Dermis microvascular lymphatic vessel endothelial cell (primary cell): ENCODE results near the gene C5orf24. TPM values are rescaled to one million over a fixed set of nuclear protein-coding genes. Genes with fewer than 3 reads are reported as not detected.
"Not testable (repeated sequence)": the region's sequence is repeated elsewhere in the genome, so short reads cannot be mapped to it uniquely, and the experiment has no call there.

Experiments used
- DNase-seq, 2 donors: peaks; one replicate each; pipeline versions ENCODE4 v3.0.0 to v3.0.0-alpha.2; 2010; ENCODE audit warnings: low read depth in 2 of 2
- total RNA-seq: library from RNA; depleted of rRNA; stranded (reverse); fragments of >200 nt; gene quantifications from 2 replicates; pipeline ENCODE4 v1.2.1, GENCODE V29; 2014

C5orf24 gene
- total RNA-seq, 1 donor from 2014 or later: 36.8 TPM

DNA sequence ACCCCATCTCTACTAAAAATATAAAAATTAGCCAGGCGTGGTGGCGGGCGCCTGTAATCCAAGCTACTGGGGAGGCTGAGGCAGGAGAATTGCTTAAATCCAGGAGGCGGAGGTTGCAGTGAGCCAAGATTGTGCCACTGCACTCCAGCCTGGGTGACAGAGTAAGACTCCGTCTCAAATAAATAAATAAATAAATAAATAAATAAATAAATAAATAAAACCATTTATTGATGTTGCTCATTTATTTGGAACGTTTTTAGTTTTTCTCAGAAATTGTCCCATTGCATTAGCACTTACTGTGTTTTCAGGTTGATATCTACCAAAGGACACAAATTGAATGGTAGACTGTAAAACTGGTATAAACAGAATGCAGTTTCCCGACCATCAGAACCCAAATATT lies 10.7 kb downstream of the C5orf24 start:
- not testable (repeated sequence) for DNase-seq

DNA sequence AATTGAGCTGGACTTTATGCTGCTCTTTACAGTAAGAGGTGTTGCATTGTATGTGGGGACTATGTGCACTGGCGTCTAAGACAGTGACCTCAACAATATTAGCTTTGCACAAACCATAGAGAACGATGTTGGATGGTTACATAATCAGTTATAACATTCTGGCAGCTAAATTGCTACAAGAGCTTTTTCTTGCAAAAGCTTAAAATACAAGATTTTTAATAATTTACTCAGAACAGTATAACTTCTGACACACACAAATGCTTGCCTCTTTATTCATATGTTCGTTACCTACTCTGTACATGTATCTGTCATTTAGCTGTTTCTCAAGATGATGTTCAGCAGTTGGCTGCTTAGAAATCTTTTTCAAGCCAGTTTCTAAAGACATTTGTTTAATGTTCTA lies 11.6 kb downstream of the C5orf24 start:
- DNase-seq: no peak

DNA sequence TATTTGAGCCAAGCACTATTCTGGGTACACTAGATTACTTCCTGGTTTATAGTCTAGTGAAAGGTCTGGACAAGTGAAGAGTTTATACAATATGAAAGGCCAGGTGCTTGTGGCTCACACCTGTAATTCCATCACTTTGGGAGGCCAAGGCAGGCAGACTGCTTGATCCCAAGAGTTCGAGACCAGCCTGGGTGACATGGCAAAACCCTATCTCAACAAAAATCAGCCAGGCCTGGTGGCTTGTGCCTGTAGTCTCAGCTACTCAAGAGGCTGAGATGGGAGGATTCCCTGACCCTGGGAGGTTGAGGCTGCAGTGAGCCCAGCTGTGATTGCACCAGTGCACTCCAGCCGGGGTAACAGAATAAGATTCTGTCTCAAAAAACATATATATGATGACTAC lies 18.9 kb downstream of the C5orf24 start:
- DNase-seq: no peak

DNA sequence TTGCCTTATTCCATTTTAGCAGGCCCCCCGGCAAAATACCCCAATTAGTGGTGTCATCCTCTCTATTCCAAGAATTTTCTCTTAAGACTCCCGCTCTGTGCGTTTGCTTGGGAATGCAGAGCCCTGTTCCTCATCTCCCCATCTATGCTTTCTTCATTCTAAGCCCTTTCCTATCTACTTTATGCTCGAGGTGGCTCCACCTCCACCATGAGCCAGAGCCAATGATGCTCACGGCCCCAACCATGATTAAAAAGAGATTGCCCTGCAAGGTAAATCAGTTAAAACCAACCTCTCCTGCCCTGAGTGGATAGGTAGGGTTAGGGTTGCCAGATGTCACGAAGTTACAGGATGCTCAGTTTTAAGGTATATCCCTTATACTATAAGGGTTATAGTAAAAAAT lies 27.7 kb downstream of the C5orf24 start:
- DNase-seq: no peak

DNA sequence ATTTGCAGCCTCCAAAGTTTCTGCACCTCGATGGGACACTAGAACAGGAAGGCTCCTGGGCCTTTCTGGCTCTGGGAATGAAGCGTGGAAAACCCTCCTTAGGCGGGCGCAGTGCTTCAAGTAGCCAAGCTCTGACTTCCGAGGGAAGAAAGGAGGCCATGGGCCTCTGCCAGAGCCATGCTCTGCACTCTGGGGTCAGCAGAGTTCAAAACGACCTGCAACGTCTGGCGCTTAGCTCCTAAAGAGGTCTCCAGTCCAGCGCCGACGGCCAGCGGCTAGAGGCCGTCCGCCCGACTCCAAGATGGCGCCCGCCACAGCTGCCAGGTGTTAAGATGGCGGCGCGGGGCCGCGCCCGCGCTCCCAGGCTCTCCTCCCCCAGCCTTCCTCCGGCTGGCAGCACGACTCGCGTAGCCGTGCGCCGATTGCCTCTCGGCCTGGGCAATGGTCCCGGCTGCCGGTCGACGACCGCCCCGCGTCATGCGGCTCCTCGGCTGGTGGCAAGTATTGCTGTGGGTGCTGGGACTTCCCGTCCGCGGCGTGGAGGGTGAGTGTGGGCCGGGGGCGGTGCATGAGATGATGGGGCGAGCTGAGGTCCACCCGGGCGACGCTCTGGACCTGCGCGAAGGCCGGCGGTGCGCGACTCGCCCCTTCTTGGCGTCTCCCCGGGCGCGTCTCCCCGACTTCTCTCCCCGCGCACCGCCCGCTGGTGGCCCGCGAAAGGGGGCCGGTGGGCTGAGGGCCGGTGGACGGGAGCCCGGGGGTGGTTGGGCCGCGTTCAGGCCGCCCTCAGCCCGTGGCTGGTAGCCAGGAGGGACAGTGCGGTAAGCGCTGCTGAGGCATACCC lies 28.4 kb downstream of the C5orf24 start, which contains the start of gene TXNDC15:
TXNDC15 (plus strand) TSS at position 385 of the 844 bp plus-strand sequence; CDS start at position 442, 57 bp downstream.
- DNase-seq: peak; percentile 70 to 89

DNA sequence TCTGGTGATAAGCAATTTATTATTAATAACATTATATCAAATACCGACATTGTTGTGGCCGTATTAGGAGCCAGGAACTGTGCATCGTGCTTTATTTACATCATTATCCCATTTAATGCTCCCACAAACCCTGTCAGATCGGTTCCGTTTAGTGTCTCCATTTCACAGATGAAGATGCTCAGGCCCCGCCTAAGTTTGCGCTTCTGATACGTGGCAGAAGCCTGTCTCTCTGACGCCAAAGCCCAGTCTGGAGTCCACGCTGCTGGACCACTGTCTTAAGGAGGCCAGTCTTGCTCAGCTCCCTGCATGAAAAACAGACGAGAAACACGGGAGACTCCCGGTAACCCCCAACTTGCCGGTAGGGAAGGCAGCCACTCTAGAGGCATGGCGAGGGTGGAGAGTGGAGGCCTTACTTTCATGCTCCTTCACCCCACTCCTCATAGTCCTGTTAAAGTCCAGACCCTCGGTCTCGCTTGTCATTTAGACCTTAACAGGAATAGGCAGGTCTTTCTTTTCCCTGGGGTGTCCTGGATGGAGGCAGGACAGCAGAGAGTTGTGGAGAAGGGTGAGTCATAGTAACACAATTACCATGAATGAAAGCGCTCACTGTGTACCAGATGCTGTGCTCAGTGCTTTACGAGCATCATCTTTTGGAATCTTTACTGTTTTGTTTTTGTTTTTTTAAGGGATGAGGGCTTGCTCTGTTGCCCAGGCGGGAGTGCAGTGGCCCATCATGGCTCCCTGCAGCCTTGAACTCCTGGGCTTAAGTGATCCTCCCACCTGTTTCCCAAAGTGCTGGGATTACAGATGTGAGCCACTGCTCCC lies 29.3 kb downstream of the C5orf24 start:
- DNase-seq: peak in 1 of 2 donors; percentile 86

DNA sequence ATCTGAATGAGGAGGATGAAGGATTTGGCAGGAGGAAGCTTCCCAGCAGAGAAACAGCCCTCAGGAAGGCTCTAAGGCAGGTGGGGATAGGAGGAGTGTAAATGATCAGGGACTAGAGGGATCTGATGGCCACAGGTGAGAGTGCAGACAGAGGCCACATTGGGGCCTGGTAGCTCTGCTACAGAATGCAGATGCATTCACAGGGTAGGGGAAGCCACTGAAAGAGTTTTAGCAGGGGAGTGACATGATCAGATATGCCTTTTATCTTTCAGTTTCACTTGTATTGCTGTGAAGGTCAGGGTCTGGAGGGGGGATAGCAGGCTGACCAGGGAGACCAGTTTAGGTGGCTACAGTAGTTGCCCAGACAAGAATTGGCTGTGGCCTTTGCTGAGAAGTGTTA lies 31.4 kb downstream of the C5orf24 start:
- DNase-seq: no peak

DNA sequence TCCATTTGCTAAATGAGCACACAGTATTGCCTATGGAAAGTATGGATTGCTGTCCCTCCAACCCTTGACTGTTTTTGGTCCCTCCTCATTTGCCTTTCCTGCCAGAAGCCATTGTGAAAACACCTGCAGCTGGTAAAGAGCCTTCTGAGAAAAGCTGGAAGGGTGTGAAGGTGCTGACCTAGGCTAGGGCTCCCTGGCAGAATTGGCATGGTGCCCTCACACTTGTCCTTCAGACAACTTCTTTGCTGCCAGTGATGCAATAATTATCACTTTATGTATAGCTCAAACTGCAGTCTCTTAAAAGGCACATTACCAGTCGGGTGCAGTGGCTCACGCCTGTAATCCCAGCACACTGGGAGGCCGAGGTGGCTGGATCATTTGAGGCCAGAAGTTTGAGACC lies 32.6 kb downstream of the C5orf24 start:
- DNase-seq: no peak

DNA sequence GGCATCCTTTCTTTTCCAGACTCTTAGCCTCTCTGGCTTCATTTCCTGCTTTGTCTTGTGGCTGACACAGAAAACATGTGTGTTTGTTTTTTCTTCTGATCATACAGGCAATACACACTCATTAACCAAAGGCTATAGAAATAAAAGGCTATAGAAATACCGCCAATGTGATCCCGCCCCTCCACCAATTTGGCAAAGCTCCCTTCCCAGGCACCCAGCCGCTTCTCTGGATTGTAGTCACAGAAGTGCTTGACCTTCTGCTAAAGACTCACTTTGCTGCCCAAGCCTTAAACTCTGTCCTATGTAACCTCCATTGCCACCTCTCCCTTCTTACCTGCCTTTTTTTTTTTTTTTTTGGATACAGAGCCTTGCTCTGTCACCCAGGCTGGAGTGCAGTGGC lies 33.7 kb downstream of the C5orf24 start:
- no peak for DNase-seq

DNA sequence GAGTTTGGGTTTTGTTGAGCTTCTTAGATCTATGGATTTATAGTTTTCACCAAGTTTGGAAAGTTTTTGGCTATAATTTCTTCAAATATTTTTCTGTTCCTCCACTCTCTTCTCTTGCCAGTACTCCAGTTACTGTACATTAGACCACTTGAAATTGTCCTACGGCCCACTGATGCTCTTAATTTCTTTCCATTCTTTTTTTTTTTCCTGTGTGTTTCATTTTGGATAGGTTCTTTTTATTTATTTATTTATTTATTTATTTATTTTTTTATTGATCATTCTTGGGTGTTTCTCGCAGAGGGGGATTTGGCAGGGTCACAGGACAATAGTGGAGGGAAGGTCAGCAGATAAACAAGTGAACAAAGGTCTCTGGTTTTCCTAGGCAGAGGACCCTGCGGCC lies 35.2 kb downstream of the C5orf24 start:
- not testable (repeated sequence) for DNase-seq

DNA sequence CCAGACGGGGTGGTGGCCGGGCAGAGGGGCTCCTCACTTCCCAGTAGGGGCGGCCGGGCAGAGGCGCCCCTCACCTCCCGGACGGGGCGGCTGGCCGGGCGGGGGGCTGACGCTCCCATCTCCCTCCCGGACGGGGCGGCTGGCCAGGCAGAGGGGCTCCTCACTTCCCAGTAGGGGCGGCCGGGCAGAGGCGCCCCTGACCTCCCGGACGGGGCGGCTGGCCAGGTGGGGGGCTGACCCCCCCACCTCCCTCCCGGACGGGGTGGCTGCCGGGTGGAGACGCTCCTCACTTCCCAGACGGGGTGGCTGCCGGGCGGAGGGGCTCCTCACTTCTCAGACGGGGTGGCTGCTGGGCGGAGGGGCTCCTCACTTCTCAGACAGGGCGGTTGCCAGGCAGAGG lies 35.9 kb downstream of the C5orf24 start:
- DNase-seq: not testable (repeated sequence)

DNA sequence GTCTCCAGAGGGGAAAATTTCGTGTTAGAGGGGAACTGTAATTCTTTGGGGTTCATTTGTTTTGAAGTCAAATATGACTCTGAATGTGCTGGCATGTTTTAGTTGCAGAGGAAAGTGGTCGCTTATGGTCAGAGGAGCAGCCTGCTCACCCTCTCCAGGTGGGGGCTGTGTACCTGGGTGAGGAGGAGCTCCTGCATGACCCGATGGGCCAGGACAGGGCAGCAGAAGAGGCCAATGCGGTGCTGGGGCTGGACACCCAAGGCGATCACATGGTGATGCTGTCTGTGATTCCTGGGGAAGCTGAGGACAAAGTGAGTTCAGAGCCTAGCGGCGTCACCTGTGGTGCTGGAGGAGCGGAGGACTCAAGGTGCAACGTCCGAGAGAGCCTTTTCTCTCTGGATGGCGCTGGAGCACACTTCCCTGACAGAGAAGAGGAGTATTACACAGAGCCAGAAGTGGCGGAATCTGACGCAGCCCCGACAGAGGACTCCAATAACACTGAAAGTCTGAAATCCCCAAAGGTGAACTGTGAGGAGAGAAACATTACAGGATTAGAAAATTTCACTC lies 41.9 kb downstream of the C5orf24 start:
- DNase-seq: no peak

DNA sequence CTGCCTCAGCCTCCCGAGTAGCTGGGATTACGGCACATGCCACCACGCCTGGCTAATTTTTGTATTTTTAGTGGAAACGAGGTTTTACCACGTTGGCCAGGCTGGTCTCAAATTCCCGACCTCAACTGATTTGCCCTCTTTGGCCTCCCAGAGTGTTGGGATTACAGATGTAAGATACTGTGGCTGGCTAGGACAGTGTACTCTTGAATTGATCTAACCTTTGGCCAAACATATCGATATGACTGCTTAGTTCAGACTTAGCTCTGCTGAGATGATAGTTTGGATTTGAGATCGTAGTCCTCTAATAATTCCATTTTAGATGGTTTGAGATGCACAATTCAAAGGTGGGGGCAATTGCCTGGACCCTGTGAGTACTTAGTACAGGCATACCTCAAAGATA lies 43.6 kb downstream of the C5orf24 start:
- no peak for DNase-seq

DNA sequence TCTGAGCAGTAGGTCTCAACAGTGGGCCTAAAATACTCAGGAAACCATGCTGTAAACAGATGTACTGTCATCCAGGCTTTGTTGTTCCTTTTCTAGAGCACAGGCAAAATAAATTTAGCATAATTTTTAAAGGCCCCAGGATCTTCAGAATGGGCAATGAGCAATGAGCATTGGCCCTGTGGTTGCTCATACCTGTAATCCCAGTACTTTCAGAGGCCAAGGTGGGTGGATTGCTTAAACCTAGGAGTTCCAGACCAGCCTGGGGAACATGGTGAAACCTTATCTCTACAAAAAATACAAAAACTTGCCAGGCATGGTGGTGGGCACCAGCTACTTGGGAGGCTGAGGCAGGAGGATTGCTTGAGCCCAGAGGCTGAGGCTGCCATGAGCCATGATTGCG lies 45.7 kb downstream of the C5orf24 start:
- no peak for DNase-seq

DNA sequence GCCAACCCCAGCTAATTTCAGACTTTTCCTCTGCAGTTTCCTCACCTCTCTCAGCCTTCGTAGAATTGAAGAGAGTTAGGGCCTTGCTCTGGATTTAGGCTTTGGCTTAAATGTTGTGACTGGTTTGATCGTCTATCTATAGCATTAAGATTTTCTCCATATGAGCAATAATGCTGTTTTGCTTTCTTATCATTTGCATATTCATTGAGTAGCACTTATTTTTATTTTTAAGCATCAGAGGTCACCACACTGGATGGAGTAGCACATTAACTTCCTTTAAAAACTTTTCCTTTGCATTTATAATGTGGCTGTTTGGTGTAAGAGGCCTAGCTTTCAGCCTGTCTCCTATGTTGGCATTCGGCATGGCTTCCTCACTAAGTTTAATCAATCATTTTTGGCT lies 46.5 kb downstream of the C5orf24 start:
- no peak for DNase-seq

DNA sequence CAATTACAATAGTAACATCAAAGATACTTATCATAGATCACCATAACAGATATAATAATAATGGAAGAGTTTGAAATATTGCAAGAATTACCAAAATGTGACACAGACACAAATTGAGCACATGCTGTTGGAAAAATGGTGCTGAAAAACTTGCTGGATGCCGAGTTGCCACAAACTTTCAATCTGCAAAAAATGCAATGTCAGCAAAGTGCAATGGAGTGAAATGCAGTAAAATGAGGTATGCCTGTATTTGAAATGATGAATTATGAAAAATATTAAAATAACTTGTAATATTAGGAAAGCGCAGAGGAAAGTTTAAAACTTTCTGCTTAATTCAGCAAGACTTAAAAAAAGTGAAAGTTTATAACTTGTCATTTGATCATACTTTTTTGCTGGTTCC lies 47.2 kb downstream of the C5orf24 start:
- DNase-seq: no peak

DNA sequence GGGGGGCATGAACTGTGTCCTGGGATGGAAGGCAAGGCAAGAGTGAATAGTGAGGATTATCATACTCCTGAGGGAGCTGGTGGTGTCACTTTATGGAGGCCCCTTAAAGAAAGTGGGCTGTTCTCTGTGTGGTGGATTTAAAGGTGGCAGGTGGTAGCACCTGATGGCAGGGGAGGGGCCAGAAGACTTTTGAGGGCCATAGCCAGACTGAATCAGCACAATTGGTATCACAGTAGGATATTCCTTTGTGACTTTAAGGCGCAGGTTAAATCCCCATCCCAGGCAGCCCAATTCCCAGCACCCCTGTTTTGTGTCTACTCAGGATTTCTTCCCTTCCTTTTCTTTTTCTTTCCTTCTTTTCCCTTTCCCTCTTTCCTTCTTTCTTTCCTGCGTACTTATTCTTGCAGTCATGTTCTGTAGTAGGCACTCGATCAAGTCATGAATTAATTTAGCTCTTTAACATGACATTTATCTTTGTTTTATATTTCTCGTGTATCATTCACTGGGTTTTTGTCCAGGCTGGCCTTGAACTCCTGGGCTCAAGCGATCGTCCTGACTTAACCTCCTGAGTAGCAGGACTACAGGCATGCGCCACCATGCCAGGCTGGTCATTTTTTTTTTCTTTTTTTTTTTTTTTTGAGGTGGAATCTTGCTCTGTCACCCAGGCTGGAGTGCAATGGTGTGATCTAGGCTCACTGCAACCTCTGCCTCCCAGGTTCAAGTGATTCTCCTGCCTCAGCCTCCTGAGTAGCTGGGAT lies 48.2 kb downstream of the C5orf24 start:
- DNase-seq: no peak

DNA sequence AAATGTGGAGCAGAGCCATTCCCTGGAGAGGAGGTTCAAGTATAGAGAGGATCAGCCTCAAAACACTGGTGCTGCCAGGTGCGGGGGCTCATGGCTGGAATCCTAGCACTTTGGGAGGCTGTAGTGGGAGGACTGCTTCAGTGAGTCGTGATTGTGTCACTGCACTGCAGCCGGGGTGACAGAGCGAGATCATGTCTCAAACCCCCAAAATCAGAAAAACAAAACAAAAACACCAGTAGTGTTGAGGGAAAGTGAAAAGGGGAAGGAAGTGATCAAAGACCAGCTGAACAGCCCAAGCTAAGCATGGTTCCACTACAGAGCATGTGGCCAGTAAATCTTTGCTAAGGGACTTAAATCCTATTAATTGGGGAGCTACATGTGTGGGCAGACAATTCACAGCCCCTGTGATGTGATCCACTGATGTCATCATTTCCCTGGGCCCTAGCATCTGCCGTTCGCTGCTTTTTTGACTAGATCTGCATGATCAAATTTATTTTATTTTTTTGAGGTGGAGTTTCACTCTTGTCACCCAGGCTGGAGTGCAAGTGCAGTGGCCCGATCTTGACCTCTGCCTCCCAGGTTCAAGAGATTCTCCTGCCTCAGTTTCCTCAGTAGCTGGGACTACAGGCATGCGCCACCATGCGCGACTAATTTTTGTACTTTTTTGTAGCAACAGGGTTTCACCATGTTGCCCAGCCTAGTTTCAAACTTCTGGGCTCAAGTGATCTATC lies 56.5 kb downstream of the C5orf24 start:
- peak in 1 of 2 donors; percentile 5 for DNase-seq

DNA sequence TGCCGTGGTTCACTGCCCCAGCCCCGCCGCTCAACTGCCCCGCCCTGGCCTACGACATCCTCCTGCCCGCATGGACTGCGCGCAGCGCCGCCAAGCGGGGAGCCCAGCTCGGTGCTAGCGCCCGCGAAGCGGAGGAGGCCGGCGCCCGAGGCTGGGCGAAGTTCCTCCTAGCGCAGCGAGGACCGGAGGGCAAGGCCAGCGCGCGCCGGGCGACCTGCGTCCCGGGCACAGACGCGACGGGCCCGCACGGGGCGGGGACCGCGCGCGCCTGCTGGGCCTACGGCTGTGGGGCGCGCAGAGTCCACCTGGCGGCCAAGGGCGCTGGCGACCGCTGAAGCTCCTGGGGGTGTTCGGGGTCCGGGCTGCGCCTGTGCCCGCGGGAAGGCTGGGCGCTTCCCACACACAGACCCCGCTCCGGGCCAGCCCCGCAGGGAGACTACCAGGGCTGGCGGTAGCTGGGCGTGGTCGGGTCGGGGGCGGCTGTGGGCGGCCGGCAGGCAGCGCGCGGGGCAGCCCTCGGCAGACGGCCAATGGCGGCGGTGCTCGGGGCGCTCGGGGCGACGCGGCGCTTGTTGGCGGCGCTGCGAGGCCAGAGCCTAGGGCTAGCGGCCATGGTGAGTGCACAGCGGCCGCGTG lies 59.0 kb downstream of the C5orf24 start, which contains the start of gene PCBD2:
PCBD2 (plus strand) TSS at position 522 of the 636 bp plus-strand sequence; CDS start at position 531, 9 bp downstream.
- DNase-seq: peak; percentile 80 to 90
